Mesenchymal stem cell (in vitro differentiated cells and primary cell): Measurements from ENCODE around the gene KRT27.

ENCODE experiments used
- DNase-seq: peaks from one replicate; pipeline ENCODE4 v3.0.0-alpha.2; 2013
- H2AFZ ChIP-seq: one replicate; pipeline ENCODE4 v1.6.1; 2013; ENCODE audit warnings: low read depth, mild to moderate bottlenecking, control low read depth, inconsistent platforms, low read length, moderate library complexity
- H2AK5ac ChIP-seq: 2 replicates; pipeline ENCODE4 v1.6.1; 2013; ENCODE audit warnings: low read length, moderate library complexity, mild to moderate bottlenecking, inconsistent platforms; ENCODE audit not compliant: severe bottlenecking
- H2BK120ac ChIP-seq: one replicate; pipeline ENCODE4 v1.6.1; 2013; ENCODE audit warnings: low read depth, mild to moderate bottlenecking, inconsistent platforms, low read length, moderate library complexity
- H2BK12ac ChIP-seq, 2 experiments: one replicate each; pipeline ENCODE4 v1.6.1; 2013; ENCODE audit warnings: inconsistent platforms in 2 of 2, low read length in 2 of 2, mild to moderate bottlenecking in 2 of 2, moderate library complexity in 2 of 2, control low read depth in 1 of 2
- H2BK15ac ChIP-seq: one replicate; pipeline ENCODE4 v1.6.1; 2013; ENCODE audit warnings: mild to moderate bottlenecking, low read depth, inconsistent platforms; ENCODE audit not compliant: poor library complexity, severe bottlenecking
- H2BK5ac ChIP-seq: 2 replicates; pipeline ENCODE4 v1.6.1; 2013; ENCODE audit warnings: low read depth, mild to moderate bottlenecking, low read length, control low read depth, inconsistent platforms; ENCODE audit not compliant: poor library complexity, severe bottlenecking
- H3K14ac ChIP-seq, 2 experiments: one replicate each; pipeline ENCODE4 v1.6.1; 2013; ENCODE audit warnings: inconsistent platforms in 2 of 2, low read length in 2 of 2, control low read depth in 1 of 2, mild to moderate bottlenecking in 1 of 2, moderate library complexity in 1 of 2
- H3K18ac ChIP-seq, 2 experiments: one replicate each; pipeline ENCODE4 v1.6.1; 2013; ENCODE audit warnings: inconsistent platforms in 2 of 2, low read length in 2 of 2, control low read depth in 1 of 2, low read depth in 1 of 2, mild to moderate bottlenecking in 1 of 2
- H3K23ac ChIP-seq, 2 experiments: one replicate each; pipeline ENCODE4 v1.6.1; 2013; ENCODE audit warnings: inconsistent platforms in 2 of 2, low read length in 2 of 2, mild to moderate bottlenecking in 2 of 2, moderate library complexity in 2 of 2, control low read depth in 1 of 2
- H3K27ac ChIP-seq: 2 replicates; pipeline ENCODE4 v1.5.1; 2013; ENCODE audit warnings: mild to moderate bottlenecking, moderate library complexity, low read length, control low read depth, inconsistent platforms; ENCODE audit not compliant: poor library complexity, severe bottlenecking
- H3K27me3 ChIP-seq, 2 experiments: 2 replicates each; pipeline versions ENCODE4 v1.6.1 to v1.7.0; 2013; ENCODE audit warnings: low read length in 2 of 2, mild to moderate bottlenecking in 2 of 2, moderate library complexity in 2 of 2, control low read depth in 1 of 2, inconsistent platforms in 1 of 2; ENCODE audit not compliant: control insufficient read depth in 1 of 2, insufficient read depth in 1 of 2
- H3K36me3 ChIP-seq, 2 experiments: 2 replicates each; pipeline versions ENCODE4 v1.6.1 to v1.7.0; 2013; ENCODE audit warnings: low read length in 2 of 2, control low read depth in 1 of 2, inconsistent platforms in 1 of 2, low read depth in 1 of 2, mild to moderate bottlenecking in 1 of 2; ENCODE audit not compliant: insufficient read depth in 2 of 2, control insufficient read depth in 1 of 2
- H3K4ac ChIP-seq, 2 experiments: one replicate each; pipeline ENCODE4 v1.6.1; 2013; ENCODE audit warnings: inconsistent platforms in 2 of 2, low read length in 2 of 2, mild to moderate bottlenecking in 2 of 2, moderate library complexity in 2 of 2, control low read depth in 1 of 2, low read depth in 1 of 2
- H3K4me1 ChIP-seq: 2 replicates; pipeline ENCODE4 v1.6.1; 2013; ENCODE audit warnings: low read depth, low read length, control low read depth; ENCODE audit not compliant: control insufficient read depth, insufficient read depth
- H3K4me2 ChIP-seq: 2 replicates; pipeline ENCODE4 v1.6.1; 2013; ENCODE audit warnings: low read length, mild to moderate bottlenecking, inconsistent platforms; ENCODE audit not compliant: poor library complexity, severe bottlenecking
- H3K4me3 ChIP-seq, 2 experiments: 2 replicates each; pipeline versions ENCODE4 v1.5.1 to v1.7.0; 2013; ENCODE audit warnings: low read length in 2 of 2, mild to moderate bottlenecking in 2 of 2, control low read depth in 1 of 2, low read depth in 1 of 2; ENCODE audit not compliant: insufficient read depth in 1 of 2
- H3K79me1 ChIP-seq: replicated peaks from 2 replicates; pipeline ENCODE4 v1.6.1; 2013; ENCODE audit warnings: mild to moderate bottlenecking, control low read depth, low read length, inconsistent platforms; ENCODE audit not compliant: poor library complexity, severe bottlenecking
- H3K9ac ChIP-seq: 2 replicates; pipeline ENCODE4 v1.7.0; 2013; ENCODE audit warnings: mild to moderate bottlenecking, low read length, moderate library complexity
- H3K9me3 ChIP-seq: 2 replicates; pipeline ENCODE4 v1.7.0; 2013; ENCODE audit warnings: mild to moderate bottlenecking, low read length; ENCODE audit not compliant: control insufficient read depth
- H4K8ac ChIP-seq: one replicate; pipeline ENCODE4 v1.6.1; 2013; ENCODE audit warnings: inconsistent platforms, mild to moderate bottlenecking, low read length, moderate library complexity
- H4K91ac ChIP-seq: one replicate; pipeline ENCODE4 v1.6.1; 2013; ENCODE audit warnings: mild to moderate bottlenecking, low read length, inconsistent platforms
- WGBS: methylation state at CpG from one replicate; pipeline ENCODE4 v1.1.7; 2013; ENCODE audit warnings: mixed read lengths; 5-methylcytosine and 5-hydroxymethylcytosine counted together

The KRT27 gene

DNA sequence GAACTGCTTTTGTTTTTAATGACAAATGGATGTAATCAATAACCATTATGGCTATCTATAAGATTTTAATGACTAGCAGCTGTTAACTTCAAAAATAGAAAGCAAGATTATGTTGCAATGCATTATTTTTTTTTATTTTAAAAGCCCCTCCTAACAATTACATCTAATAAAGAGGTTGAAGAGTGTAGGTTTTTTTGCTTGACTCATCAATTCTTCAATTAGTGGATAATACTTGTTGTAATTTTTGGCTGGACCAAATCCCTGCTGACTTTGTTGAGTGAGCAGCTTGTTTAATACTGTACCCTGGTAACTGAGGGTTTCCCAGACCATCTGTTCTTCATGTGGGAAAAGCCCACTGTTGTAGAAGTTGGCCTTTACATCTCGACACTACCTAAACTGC lies 51.4 kb downstream of the KRT27 start:
- no peak overlapping the region for H2BK12ac ChIP-seq
- H3K23ac ChIP-seq: no peak overlapping the region
- H3K4me1 ChIP-seq: no peaks in the 10 kb centered on the region
- no peaks in the 10 kb centered on the region for H3K36me3 ChIP-seq
- WGBS: 70% methylated on average over 1 of the region's 1 CpG
- H2AK5ac ChIP-seq: no peak overlapping the region
- DNase-seq: no peak
- no peaks in the 10 kb centered on the region for H3K79me1 ChIP-seq
- no peak overlapping the region for H2AFZ ChIP-seq
- H3K9me3 ChIP-seq: peaks cover 4% of the 10 kb centered on the region
- no peak overlapping the region for H3K4ac ChIP-seq
- H3K4me2 ChIP-seq: no peak overlapping the region
- H3K27ac ChIP-seq: no peak overlapping the region
- H2BK120ac ChIP-seq: no peak overlapping the region
- H2BK5ac ChIP-seq: no peak overlapping the region
- H2BK15ac ChIP-seq: no peak overlapping the region
- H3K27me3 ChIP-seq: peaks cover 0 to 2% of the 10 kb centered on the region in 2 experiments
- H3K18ac ChIP-seq: no peak overlapping the region
- H4K91ac ChIP-seq: no peak overlapping the region
- H3K4me3 ChIP-seq: no peak overlapping the region
- no peak overlapping the region for H4K8ac ChIP-seq
- H3K14ac ChIP-seq: no peak overlapping the region
- H3K9ac ChIP-seq: no peak overlapping the region

DNA sequence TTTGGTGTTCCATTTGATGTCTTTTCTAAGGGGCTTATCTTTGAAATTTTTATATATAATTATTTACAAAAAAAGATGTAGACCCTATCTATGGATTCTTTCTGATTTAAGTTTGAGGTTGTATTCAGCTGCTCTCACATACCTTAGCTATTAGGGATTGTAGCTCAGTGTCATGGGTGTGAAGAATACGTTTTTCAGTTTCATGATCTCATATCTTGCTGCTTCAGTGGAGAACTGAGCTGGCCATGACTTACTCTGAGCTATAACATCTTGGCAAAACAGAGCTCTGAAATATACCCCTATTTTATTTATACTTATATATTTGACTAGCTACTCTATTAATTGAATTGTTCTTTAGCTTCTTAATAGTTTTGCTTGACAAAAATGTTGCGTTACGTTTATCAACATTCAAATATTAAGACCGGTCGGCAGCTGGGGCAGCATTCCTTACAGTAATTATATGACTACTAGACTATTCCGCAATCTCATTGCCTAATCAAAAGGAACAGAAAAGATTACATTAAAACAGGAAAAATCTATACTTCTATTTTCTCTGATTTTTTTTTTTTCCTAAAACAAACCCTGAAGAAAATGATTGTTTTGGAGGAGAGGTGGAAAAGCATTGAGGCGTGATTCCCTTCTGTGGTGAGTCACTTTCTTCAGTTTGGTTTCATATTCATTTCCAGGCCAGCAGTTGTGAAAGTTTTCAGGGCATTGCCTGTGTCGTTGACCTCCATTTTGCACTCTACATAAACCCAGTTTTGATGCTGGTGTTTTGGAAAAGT lies 54.7 kb downstream of the KRT27 start:
- H3K23ac ChIP-seq: no peak overlapping the region
- no peak overlapping the region for H3K14ac ChIP-seq
- H2AFZ ChIP-seq: no peak overlapping the region
- H3K4me3 ChIP-seq: peak overlapping the region in 1 of 2 experiments; percentile 25
- 89% methylated on average over 7 of the region's 8 CpGs for WGBS
- no peaks in the 10 kb centered on the region for H3K9me3 ChIP-seq
- no peak overlapping the region for H2BK120ac ChIP-seq
- H3K27me3 ChIP-seq: no peaks in the 10 kb centered on the region
- no peaks in the 10 kb centered on the region for H3K79me1 ChIP-seq
- peak; percentile 7 for DNase-seq
- H2AK5ac ChIP-seq: no peak overlapping the region
- H2BK15ac ChIP-seq: no peak overlapping the region
- no peak overlapping the region for H4K91ac ChIP-seq
- H3K4me1 ChIP-seq: no peaks in the 10 kb centered on the region
- H3K4me2 ChIP-seq: no peak overlapping the region
- H2BK12ac ChIP-seq: no peak overlapping the region
- no peak overlapping the region for H4K8ac ChIP-seq
- H3K9ac ChIP-seq: peak overlapping the region; percentile 89
- no peaks in the 10 kb centered on the region for H3K36me3 ChIP-seq
- no peak overlapping the region for H3K4ac ChIP-seq
- no peak overlapping the region for H2BK5ac ChIP-seq
- H3K18ac ChIP-seq: no peak overlapping the region
- H3K27ac ChIP-seq: peak overlapping the region; percentile 95

DNA sequence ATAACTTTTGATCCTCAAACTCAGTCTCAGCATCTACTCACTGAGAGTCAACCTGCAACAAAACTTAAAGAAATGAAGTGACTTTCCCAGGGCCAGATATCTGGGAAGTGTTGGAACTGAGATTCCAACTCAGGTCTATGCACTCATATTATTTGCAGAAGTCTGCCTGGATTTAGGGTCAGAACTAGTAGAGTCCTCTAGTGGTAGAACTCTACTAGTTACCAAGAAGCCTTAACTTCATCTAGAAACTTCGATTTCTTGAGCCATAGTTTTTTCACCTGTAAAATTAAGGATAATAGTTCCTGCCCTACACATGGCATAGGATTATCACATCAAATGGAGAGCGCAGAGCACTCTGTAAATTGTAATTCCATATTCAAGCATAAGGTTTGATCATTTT lies 55.4 kb downstream of the KRT27 start:
- H2BK120ac ChIP-seq: no peak overlapping the region
- H3K14ac ChIP-seq: no peak overlapping the region
- H3K9ac ChIP-seq: peak overlapping the region; percentile 89
- H3K18ac ChIP-seq: no peak overlapping the region
- no peaks in the 10 kb centered on the region for H3K36me3 ChIP-seq
- 40% methylated on average over 1 of the region's 2 CpGs for WGBS
- no peak overlapping the region for H3K23ac ChIP-seq
- no peak overlapping the region for H2BK5ac ChIP-seq
- H3K4me2 ChIP-seq: no peak overlapping the region
- no peak overlapping the region for H4K91ac ChIP-seq
- H3K4me1 ChIP-seq: no peaks in the 10 kb centered on the region
- no peak overlapping the region for H4K8ac ChIP-seq
- H3K4ac ChIP-seq: no peak overlapping the region
- H3K27ac ChIP-seq: peak overlapping the region; percentile 95
- H3K9me3 ChIP-seq: no peaks in the 10 kb centered on the region
- H2AK5ac ChIP-seq: no peak overlapping the region
- no peak overlapping the region for H3K4me3 ChIP-seq
- H3K27me3 ChIP-seq: no peaks in the 10 kb centered on the region
- peak; percentile 3 for DNase-seq
- H2BK12ac ChIP-seq: no peak overlapping the region
- H2BK15ac ChIP-seq: no peak overlapping the region
- H2AFZ ChIP-seq: no peak overlapping the region
- no peaks in the 10 kb centered on the region for H3K79me1 ChIP-seq
